ENCODE measurements around the gene ELMO1.

DNA sequence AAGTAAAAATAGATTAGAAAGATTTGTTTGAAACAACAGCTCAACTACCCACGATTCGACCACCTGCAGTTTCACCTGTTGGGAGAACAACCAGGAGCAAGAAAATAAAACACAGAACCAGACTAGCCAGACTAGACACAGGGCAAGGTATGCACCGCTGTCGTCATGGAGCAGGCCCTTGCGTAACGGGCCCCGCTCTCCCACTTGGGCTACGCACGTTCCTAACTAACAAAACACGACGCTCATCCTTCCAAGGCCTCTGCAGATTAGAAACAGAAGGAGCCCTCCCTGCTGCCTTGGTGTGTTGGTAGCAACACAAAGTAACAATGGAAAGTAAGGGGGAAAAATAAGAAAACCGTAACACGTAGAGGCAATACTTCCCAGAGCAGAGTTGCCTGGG, 45.1 kb upstream of the ELMO1 start:
- no peak for TF ChIP-seq POLR2A (IDR thresholded peaks at IDR 0.05; ENCODE audit: low read length)
- no peak for TF ChIP-seq GATA1 (IDR thresholded peaks at IDR 0.05; ENCODE audit: low read depth, low read length)
